Gastrocnemius medialis (tissue), 4 donors: ENCODE data around the gene TMEM221.

Experiments
- POLR2A ChIP-seq, 2 donors: fragments of 450-650 bp; IDR thresholded peaks; one replicate each; pipeline ENCODE4 v1.6.1; 2017; ENCODE audit warnings: antibody characterized with exemption in 2 of 2, mild to moderate bottlenecking in 2 of 2, moderate library complexity in 2 of 2
- TF ChIP-seq, protein P1 (sequence below), 5 experiments: fragments of 450-650 bp in 3 of 5; fragments of 200-600 bp in 2 of 5; sonication (generic) in 2 of 5; IDR thresholded peaks in 4 of 5; conservative IDR thresholded peaks in 1 of 5; 1 replicate in 4 of 5; 2 replicates in 1 of 5; pipeline ENCODE4 v1.5.1; 2016 to 2019; ENCODE audit warnings: antibody characterized with exemption in 5 of 5, mild to moderate bottlenecking in 3 of 5, moderate library complexity in 3 of 5

DNA sequence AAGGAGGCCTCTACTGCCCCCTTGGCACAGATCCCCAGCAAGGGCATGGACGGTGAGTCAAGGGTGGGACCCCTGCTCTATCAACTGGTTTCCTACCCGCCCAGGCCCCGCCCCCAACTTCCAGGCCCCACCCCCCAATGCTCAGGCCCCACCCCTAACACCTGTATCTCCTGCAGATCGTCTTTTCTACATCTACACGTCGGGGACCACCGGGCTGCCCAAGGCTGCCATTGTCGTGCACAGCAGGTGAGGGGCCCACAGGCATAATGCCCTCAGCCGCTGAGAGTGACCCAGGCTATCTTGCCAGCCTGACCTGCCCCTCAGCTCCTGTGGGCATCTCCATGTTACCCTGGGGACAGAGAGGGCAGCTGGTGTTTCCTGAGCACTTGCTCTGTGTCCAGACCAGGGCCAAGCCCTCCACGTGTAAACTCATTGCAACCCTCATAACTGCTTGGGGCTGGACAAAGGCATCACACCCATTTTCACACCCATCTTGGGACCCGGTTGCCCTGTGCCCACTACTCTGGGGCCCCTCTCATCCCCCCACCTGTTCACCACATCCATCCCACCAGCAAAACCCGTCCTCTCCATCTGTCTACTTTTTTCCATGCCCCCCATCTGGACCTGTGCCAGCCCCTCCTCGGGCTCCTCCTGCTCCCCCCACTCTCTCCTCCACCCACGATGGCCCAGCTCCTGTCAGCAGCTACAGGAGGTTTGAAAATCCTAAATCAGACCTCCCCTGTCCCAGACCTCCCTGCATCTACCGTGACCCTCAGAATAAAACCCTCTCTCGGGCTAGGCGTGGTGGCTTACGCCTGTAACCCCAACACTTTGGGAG is 39.0 kb upstream of the TMEM221 start:
- TF ChIP-seq, protein P1, sequence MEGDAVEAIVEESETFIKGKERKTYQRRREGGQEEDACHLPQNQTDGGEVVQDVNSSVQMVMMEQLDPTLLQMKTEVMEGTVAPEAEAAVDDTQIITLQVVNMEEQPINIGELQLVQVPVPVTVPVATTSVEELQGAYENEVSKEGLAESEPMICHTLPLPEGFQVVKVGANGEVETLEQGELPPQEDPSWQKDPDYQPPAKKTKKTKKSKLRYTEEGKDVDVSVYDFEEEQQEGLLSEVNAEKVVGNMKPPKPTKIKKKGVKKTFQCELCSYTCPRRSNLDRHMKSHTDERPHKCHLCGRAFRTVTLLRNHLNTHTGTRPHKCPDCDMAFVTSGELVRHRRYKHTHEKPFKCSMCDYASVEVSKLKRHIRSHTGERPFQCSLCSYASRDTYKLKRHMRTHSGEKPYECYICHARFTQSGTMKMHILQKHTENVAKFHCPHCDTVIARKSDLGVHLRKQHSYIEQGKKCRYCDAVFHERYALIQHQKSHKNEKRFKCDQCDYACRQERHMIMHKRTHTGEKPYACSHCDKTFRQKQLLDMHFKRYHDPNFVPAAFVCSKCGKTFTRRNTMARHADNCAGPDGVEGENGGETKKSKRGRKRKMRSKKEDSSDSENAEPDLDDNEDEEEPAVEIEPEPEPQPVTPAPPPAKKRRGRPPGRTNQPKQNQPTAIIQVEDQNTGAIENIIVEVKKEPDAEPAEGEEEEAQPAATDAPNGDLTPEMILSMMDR (IDR thresholded peaks at IDR 0.05 in 4 of 5, conservative IDR thresholded peaks at IDR 0.05 in 1 of 5) = no peak
- TF ChIP-seq POLR2A (IDR thresholded peaks at IDR 0.05) = no peak
